Thoracic aorta (tissue), 2 donors: ENCODE measurements around the gene KRT6B. TPM values are rescaled to one million over a fixed set of nuclear protein-coding genes. Genes with fewer than 3 reads are reported as not detected.

Source experiments
- ATAC-seq: fragments of 150-250 bp; one replicate; pipeline ENCODE4 v1.8.0; 2017; ENCODE audit warnings: low read depth; ENCODE audit not compliant: insufficient number of reproducible peaks, low FRiP score
- DNase-seq: peaks from one replicate; pipeline ENCODE4 v3.0.0-alpha.2; 2020; ENCODE audit warnings: low spot score
- H3K27ac ChIP-seq, 2 donors: fragments of 200-600 bp; sonication (generic); 1 replicate in 1 of 2; 2 replicates in 1 of 2; pipeline ENCODE4 v1.5.1; 2016; ENCODE audit warnings: mild to moderate bottlenecking in 2 of 2, moderate library complexity in 2 of 2
- H3K27me3 ChIP-seq: fragments of 200-600 bp; sonication (generic); replicated peaks from 2 replicates; pipeline ENCODE4 v1.6.0; 2016; ENCODE audit warnings: mild to moderate bottlenecking; ENCODE audit not compliant: insufficient read depth
- H3K36me3 ChIP-seq: fragments of 200-600 bp; sonication (generic); one replicate; pipeline ENCODE4 v1.5.1; 2016
- H3K4me1 ChIP-seq, 2 donors: fragments of 200-600 bp; sonication (generic); 1 replicate in 1 of 2; 2 replicates in 1 of 2; pipeline versions ENCODE4 v1.5.1 to v1.6.0; 2016; ENCODE audit warnings: low read depth in 2 of 2, mild to moderate bottlenecking in 1 of 2; ENCODE audit not compliant: control insufficient read depth in 1 of 2
- H3K4me3 ChIP-seq: fragments of 200-600 bp; sonication (generic); 2 replicates; pipeline ENCODE4 v1.5.1; 2016; ENCODE audit warnings: mild to moderate bottlenecking
- H3K9me3 ChIP-seq: fragments of 200-600 bp; sonication (generic); 2 replicates; pipeline ENCODE4 v1.5.1; 2016
- total RNA-seq, 2 donors: library from RNA; depleted of rRNA; stranded (reverse); fragments of >200 nt; gene quantifications; one replicate each; pipeline versions ENCODE4 v1.1.0 to v1.2.3, GENCODE V29; 2016
- TF ChIP-seq, protein P1 (sequence below): fragments of 200-600 bp; sonication (generic); IDR thresholded peaks from one replicate; pipeline ENCODE4 v1.5.1; 2019; ENCODE audit warnings: antibody characterized with exemption

Gene KRT6B
- total RNA-seq, 2 donors from 2014 or later = 0.41 TPM; not detected in 1

DNA sequence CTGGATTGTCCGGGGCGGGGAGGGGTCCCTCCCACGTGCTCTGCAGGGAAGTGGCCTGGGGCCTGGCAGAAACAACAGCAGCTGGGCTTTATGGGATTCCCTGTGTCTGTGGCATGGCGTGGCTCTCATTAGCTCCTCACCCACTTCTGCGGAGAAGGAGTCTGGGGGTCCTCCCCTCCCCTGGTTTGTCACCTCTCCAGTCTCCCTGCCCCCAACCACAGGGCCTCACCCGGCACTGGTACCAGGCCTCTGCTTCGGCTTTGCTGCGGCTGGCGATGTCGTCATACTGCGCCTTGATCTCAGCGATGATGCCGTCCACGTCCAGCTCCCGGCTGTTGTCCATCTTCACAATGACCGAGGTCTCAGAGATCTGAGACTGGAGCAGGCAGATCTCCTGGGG, 52.2 kb downstream of the KRT6B start:
- Histone ChIP-seq H3K9me3 (no peaks in the 10 kb centered on the region), H3K4me1 (no peaks in the 10 kb centered on the region), H3K27me3 (no peaks in the 10 kb centered on the region), H3K36me3 (no peaks in the 10 kb centered on the region), H3K4me3 (no peak overlapping the region), H3K27ac (no peak overlapping the region)
- DNase-seq (no peak), ATAC-seq (no peak)
- TF ChIP-seq, protein P1, sequence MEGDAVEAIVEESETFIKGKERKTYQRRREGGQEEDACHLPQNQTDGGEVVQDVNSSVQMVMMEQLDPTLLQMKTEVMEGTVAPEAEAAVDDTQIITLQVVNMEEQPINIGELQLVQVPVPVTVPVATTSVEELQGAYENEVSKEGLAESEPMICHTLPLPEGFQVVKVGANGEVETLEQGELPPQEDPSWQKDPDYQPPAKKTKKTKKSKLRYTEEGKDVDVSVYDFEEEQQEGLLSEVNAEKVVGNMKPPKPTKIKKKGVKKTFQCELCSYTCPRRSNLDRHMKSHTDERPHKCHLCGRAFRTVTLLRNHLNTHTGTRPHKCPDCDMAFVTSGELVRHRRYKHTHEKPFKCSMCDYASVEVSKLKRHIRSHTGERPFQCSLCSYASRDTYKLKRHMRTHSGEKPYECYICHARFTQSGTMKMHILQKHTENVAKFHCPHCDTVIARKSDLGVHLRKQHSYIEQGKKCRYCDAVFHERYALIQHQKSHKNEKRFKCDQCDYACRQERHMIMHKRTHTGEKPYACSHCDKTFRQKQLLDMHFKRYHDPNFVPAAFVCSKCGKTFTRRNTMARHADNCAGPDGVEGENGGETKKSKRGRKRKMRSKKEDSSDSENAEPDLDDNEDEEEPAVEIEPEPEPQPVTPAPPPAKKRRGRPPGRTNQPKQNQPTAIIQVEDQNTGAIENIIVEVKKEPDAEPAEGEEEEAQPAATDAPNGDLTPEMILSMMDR = no peak

DNA sequence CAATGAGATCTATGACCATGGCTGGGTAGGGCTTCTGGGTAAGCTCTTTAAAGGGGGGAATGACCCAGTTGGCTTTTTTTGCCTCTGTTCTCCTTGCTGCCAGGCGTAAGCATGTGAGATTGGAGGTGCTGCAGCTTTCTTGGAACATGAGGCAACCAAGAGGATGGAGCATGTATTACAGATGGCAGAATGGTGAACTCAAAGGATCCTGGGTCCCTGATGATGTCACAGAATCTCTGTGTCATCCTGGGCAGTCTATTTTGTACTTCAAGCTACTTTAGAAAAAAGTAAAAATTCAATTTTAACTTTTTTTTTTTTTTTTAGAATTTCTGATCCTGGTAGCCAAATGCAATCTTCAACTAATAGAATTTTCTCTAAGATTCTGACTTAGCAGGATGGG, 53.8 kb downstream of the KRT6B start:
- TF ChIP-seq, protein P1 = no peak
- DNase-seq = no peak
- Histone ChIP-seq H3K27me3 (no peaks in the 10 kb centered on the region), H3K36me3 (no peaks in the 10 kb centered on the region), H3K27ac (no peak overlapping the region), H3K9me3 (no peaks in the 10 kb centered on the region), H3K4me3 (no peak overlapping the region), H3K4me1 (no peaks in the 10 kb centered on the region)
- ATAC-seq = no peak

DNA sequence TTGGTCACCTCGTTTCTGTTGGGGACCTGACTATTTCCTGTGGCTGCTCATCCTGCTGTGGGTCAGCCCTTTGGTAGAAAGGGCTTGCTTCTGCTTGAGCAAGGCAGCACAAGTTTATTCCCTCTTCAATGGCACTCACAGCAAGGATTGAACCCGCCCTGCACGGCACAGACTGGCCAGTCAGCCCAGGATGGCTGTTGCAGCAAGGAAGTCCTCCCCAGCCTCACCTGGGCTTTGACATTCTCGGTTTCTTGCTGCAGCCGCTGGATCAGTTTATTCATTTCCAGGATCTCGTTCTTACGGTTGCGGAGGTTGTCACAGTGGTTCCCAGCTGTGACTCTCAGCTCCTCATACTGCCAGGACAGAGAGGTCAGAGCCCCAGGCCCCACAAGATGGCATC, 55.3 kb downstream of the KRT6B start:
- H3K4me3 ChIP-seq = no peak overlapping the region
- H3K36me3 ChIP-seq = no peaks in the 10 kb centered on the region
- H3K27ac ChIP-seq = no peak overlapping the region
- H3K9me3 ChIP-seq = no peaks in the 10 kb centered on the region
- no peak for ATAC-seq
- peaks cover 0 to 3% of the 10 kb centered on the region in 2 donors for H3K4me1 ChIP-seq
- DNase-seq = no peak
- H3K27me3 ChIP-seq = no peaks in the 10 kb centered on the region
- TF ChIP-seq, protein P1 = no peak

Other genes starting within 250 kb of the KRT6B start
- gene KRT7, start 218.9 kb downstream of the KRT6B start, total RNA-seq = 100 to 1,000 TPM in 1 of 2 donors, 10 to 100 TPM in 1; 24.1 to 105 TPM
- 1 to 10 TPM in 1 of 2 donors, not detected in 1; 9.3 TPM for gene KRT86, start 177.5 kb downstream of the KRT6B start, total RNA-seq
- 1 to 10 TPM in 1 of 2 donors, not detected in 1; 5.1 TPM for gene KRT81, start 160.6 kb downstream of the KRT6B start, total RNA-seq
- not detected for gene KRT83, start 130.7 kb downstream of the KRT6B start, total RNA-seq
- gene KRT85, start 84.7 kb downstream of the KRT6B start, total RNA-seq = not detected
- gene KRT84, start 66.5 kb downstream of the KRT6B start, total RNA-seq = not detected
- not detected for gene KRT82, start 45.8 kb downstream of the KRT6B start, total RNA-seq
- not detected for gene KRT75, start 17.8 kb downstream of the KRT6B start, total RNA-seq
- not detected for gene KRT6C, start 21.7 kb upstream of the KRT6B start, total RNA-seq
- under 1 TPM in 1 of 2 donors, not detected in 1; 0.68 TPM for gene KRT6A, start 41.1 kb upstream of the KRT6B start, total RNA-seq
- gene KRT5, start 68.2 kb upstream of the KRT6B start, total RNA-seq = 1 to 10 TPM in 1 of 2 donors, not detected in 1; 7.6 TPM
- not detected for gene KRT71, start 101.0 kb upstream of the KRT6B start, total RNA-seq
- gene KRT74, start 121.7 kb upstream of the KRT6B start, total RNA-seq = not detected
- gene KRT72, start 149.3 kb upstream of the KRT6B start, total RNA-seq = not detected
- not detected for gene KRT73, start 166.4 kb upstream of the KRT6B start, total RNA-seq
- gene KRT2, start 200.1 kb upstream of the KRT6B start, total RNA-seq = 1 to 10 TPM in 1 of 2 donors, not detected in 1; 1.4 TPM
- 1 to 10 TPM in 1 of 2 donors, not detected in 1; 3.5 TPM for gene KRT1, start 228.3 kb upstream of the KRT6B start, total RNA-seq